Measurements from ENCODE around the gene STOML2.
A peak's percentile ranks its signal among the peaks of the same experiment; 100 is the strongest.

STOML2 gene

GRCh38 chr9:35072461-35073278, 30.3 kb downstream of the STOML2 start, which contains the start of gene VCP:
Gene VCP (minus strand): TSS chr9:35072625. CDS start chr9:35072353, 272 bp downstream.
- DNase-seq (ENCODE audit: low spot score) = peak; percentile 98

- peak; percentile 73 for DNase-seq (ENCODE audit: low spot score)
Observed at GRCh38 chr9:35071814-35072460, 31.0 kb downstream of the STOML2 start.

GRCh38 chr9:35070823-35071813, 31.8 kb downstream of the STOML2 start:
- DNase-seq (ENCODE audit: low spot score) = no peak

GRCh38 chr9:35069020-35069419, 33.9 kb downstream of the STOML2 start:
- no peak for DNase-seq (ENCODE audit: low spot score)

GRCh38 chr9:35067056-35067455, 35.9 kb downstream of the STOML2 start:
- no peak for DNase-seq (ENCODE audit: low spot score)

- no peak for DNase-seq (ENCODE audit: low spot score)
Observed at GRCh38 chr9:35060548-35061207, 42.3 kb downstream of the STOML2 start.

- no peak for DNase-seq (ENCODE audit: low spot score)
Observed at GRCh38 chr9:35059438-35059837, 43.5 kb downstream of the STOML2 start.

- no peak for DNase-seq (ENCODE audit: low spot score)
Observed at GRCh38 chr9:35057271-35057620, 45.7 kb downstream of the STOML2 start.

GRCh38 chr9:35056571-35057270, 46.2 kb downstream of the STOML2 start:
- no peak for DNase-seq (ENCODE audit: low spot score)

GRCh38 chr9:35054871-35055644, 47.9 kb downstream of the STOML2 start:
- DNase-seq (ENCODE audit: low spot score) = no peak

GRCh38 chr9:35054185-35054835, 48.6 kb downstream of the STOML2 start:
- no peak for DNase-seq (ENCODE audit: low spot score)

- peak; percentile 20 for DNase-seq (ENCODE audit: low spot score)
Observed at GRCh38 chr9:35051069-35051967, 51.6 kb downstream of the STOML2 start.
